AG10803 (cell line): ENCODE measurements around the gene KRT73.

Experiments used
- DNase-seq: peaks from one replicate; pipeline ENCODE4 v3.0.0; 2010; ENCODE audit warnings: low read depth
- H3K4me3 ChIP-seq: 2 replicates; pipeline ENCODE4 v1.5.1; 2011; ENCODE audit warnings: mild to moderate bottlenecking, low read length, control low read depth
- TF ChIP-seq, protein P1 (sequence below): conservative IDR thresholded peaks from 2 replicates; pipeline ENCODE4 v1.5.1; 2011; ENCODE audit warnings: mild to moderate bottlenecking, low read length, control low read depth, inconsistent platforms

Gene KRT73

GRCh38 chr12:52581066-52581465 lies 37.3 kb downstream of the KRT73 start:
- TF ChIP-seq, protein P1, sequence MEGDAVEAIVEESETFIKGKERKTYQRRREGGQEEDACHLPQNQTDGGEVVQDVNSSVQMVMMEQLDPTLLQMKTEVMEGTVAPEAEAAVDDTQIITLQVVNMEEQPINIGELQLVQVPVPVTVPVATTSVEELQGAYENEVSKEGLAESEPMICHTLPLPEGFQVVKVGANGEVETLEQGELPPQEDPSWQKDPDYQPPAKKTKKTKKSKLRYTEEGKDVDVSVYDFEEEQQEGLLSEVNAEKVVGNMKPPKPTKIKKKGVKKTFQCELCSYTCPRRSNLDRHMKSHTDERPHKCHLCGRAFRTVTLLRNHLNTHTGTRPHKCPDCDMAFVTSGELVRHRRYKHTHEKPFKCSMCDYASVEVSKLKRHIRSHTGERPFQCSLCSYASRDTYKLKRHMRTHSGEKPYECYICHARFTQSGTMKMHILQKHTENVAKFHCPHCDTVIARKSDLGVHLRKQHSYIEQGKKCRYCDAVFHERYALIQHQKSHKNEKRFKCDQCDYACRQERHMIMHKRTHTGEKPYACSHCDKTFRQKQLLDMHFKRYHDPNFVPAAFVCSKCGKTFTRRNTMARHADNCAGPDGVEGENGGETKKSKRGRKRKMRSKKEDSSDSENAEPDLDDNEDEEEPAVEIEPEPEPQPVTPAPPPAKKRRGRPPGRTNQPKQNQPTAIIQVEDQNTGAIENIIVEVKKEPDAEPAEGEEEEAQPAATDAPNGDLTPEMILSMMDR = no peak
- H3K4me3 ChIP-seq = no peak overlapping the region
- DNase-seq = no peak

GRCh38 chr12:52580496-52580895 lies 37.9 kb downstream of the KRT73 start:
- TF ChIP-seq, protein P1 = no peak
- H3K4me3 ChIP-seq = no peak overlapping the region
- DNase-seq = no peak

GRCh38 chr12:52579468-52580465 lies 38.6 kb downstream of the KRT73 start:
- DNase-seq = no peak
- TF ChIP-seq, protein P1 = no peak

GRCh38 chr12:52578469-52578868 lies 39.9 kb downstream of the KRT73 start:
- H3K4me3 ChIP-seq = no peak overlapping the region
- TF ChIP-seq, protein P1 = no peak
- no peak for DNase-seq

More at GRCh38 chr12:52579468-52580465, 38.6 kb downstream of the KRT73 start:
- H3K4me3 ChIP-seq = no peak overlapping the region

- TF ChIP-seq, protein P1 = no peak
- no peak for DNase-seq
- H3K4me3 ChIP-seq = no peak overlapping the region
Observed at GRCh38 chr12:52577316-52577715, 41.0 kb downstream of the KRT73 start.

- H3K4me3 ChIP-seq = no peak overlapping the region
- DNase-seq = no peak
- TF ChIP-seq, protein P1 = no peak
Observed at GRCh38 chr12:52575948-52576347, 42.4 kb downstream of the KRT73 start.

GRCh38 chr12:52575256-52575655 lies 43.1 kb downstream of the KRT73 start:
- no peak overlapping the region for H3K4me3 ChIP-seq
- no peak for DNase-seq
- TF ChIP-seq, protein P1 = no peak
